ENCODE data around the gene DOLPP1.
A peak's percentile ranks its signal among the peaks of the same experiment; 100 is the strongest.
"Not testable (repeated sequence)": the region's sequence is repeated elsewhere in the genome, so short reads cannot be mapped to it uniquely, and the experiment has no call there.

Gene DOLPP1

GRCh38 chr9:129113645-129114304, 32.9 kb downstream of the DOLPP1 start:
- no peak for DNase-seq

GRCh38 chr9:129118799-129119198, 37.9 kb downstream of the DOLPP1 start:
- DNase-seq = no peak

GRCh38 chr9:129121483-129121882, 40.6 kb downstream of the DOLPP1 start:
- DNase-seq = no peak

GRCh38 chr9:129122133-129122532, 41.2 kb downstream of the DOLPP1 start:
- no peak for DNase-seq

- DNase-seq = not testable (repeated sequence)
Observed at GRCh38 chr9:129122976-129123375, 42.1 kb downstream of the DOLPP1 start.

- DNase-seq = no peak
Observed at GRCh38 chr9:129124506-129125069, 43.7 kb downstream of the DOLPP1 start.

GRCh38 chr9:129125478-129125877, 44.6 kb downstream of the DOLPP1 start:
- no peak for DNase-seq

- no peak for DNase-seq
Observed at GRCh38 chr9:129126749-129127618, 46.1 kb downstream of the DOLPP1 start.

GRCh38 chr9:129128689-129129088, 47.8 kb downstream of the DOLPP1 start:
- DNase-seq = no peak

- not testable (repeated sequence) for DNase-seq
Observed at GRCh38 chr9:129130271-129130670, 49.4 kb downstream of the DOLPP1 start.

- no peak for DNase-seq
Observed at GRCh38 chr9:129130791-129131190, 49.9 kb downstream of the DOLPP1 start.

GRCh38 chr9:129131300-129132145, 50.6 kb downstream of the DOLPP1 start:
- peak; percentile 81 for DNase-seq

GRCh38 chr9:129133082-129133481, 52.2 kb downstream of the DOLPP1 start:
- no peak for DNase-seq

- DNase-seq = no peak
Observed at GRCh38 chr9:129135476-129135875, 54.6 kb downstream of the DOLPP1 start.

- no peak for DNase-seq
Observed at GRCh38 chr9:129136446-129137035, 55.6 kb downstream of the DOLPP1 start.

- DNase-seq = no peak
Observed at GRCh38 chr9:129137292-129138143, 56.6 kb downstream of the DOLPP1 start.

- DNase-seq = no peak
Observed at GRCh38 chr9:129138144-129138462, 57.2 kb downstream of the DOLPP1 start.

GRCh38 chr9:129138476-129139232, 57.7 kb downstream of the DOLPP1 start:
- DNase-seq = no peak

- peak; percentile 75 for DNase-seq
Observed at GRCh38 chr9:129139233-129139992, 58.5 kb downstream of the DOLPP1 start.

- DNase-seq = peak; percentile 68
Observed at GRCh38 chr9:129139993-129140396, 59.1 kb downstream of the DOLPP1 start.

Measured in activated T-cell treated with anti-CD3 and anti-CD28 coated beads for 4 hours (primary cell).